Dendritic cell treated with granulocyte-macrophage colony-stimulating factor and Interleukin-4, amounts not matched to agents 40 ng/mL and 50 ng/mL, for 4 days (primary cell): ENCODE data around the gene SZT2.

Experiments
- H3K27ac Mint-ChIP-seq: one replicate; pipeline ENCODE4 v1.8.0; 2022; ENCODE audit warnings: mild to moderate bottlenecking, mixed read lengths
- H3K27me3 Mint-ChIP-seq: one replicate; pipeline ENCODE4 v1.8.0; 2022; ENCODE audit warnings: mild to moderate bottlenecking, mixed read lengths
- H3K36me3 Mint-ChIP-seq: one replicate; pipeline ENCODE4 v1.8.0; 2022; ENCODE audit warnings: low read depth, mixed read lengths
- H3K4me1 Mint-ChIP-seq: one replicate; pipeline ENCODE4 v1.8.0; 2022; ENCODE audit warnings: low read depth, mixed read lengths
- H3K4me3 Mint-ChIP-seq: one replicate; pipeline ENCODE4 v1.8.0; 2022; ENCODE audit warnings: mild to moderate bottlenecking, moderate library complexity, mixed read lengths
- H3K9me3 Mint-ChIP-seq: one replicate; pipeline ENCODE4 v1.8.0; 2022; ENCODE audit warnings: mixed read lengths
- intact Hi-C: fragments of 100-400 bp; cut with micrococcal nuclease; formaldehyde crosslinking; loops from one replicate; pipeline ENCODE4 v1.15.0; 2022

Gene SZT2

GRCh38 chr1:43354471-43354870 is 35.2 kb upstream of the SZT2 start:
- Mint-ChIP-seq H3K4me1 (peaks cover 29% of the 10 kb centered on the region), H3K9me3 (no peaks in the 10 kb centered on the region), H3K27me3 (no peaks in the 10 kb centered on the region), H3K36me3 (peaks cover 24% of the 10 kb centered on the region), H3K27ac (no peak overlapping the region), H3K4me3 (no peak overlapping the region)
- intact Hi-C loops: no loop called here

- Mint-ChIP-seq H3K9me3 (no peaks in the 10 kb centered on the region), H3K27ac (no peak overlapping the region)
- intact Hi-C loops: loop anchor here (5.0 kb wide), 1 partner anchor 118 kb away; no protein-coding TSS in a partner anchor
These were observed 34.8 kb upstream of the SZT2 start for GRCh38 chr1:43354936-43355335.

GRCh38 chr1:43357251-43357650 is 32.4 kb upstream of the SZT2 start:
- Mint-ChIP-seq H3K27ac (no peak overlapping the region), H3K4me1 (peaks cover 49% of the 10 kb centered on the region), H3K36me3 (peaks cover 44% of the 10 kb centered on the region), H3K27me3 (no peaks in the 10 kb centered on the region), H3K9me3 (no peaks in the 10 kb centered on the region), H3K4me3 (no peak overlapping the region)
- intact Hi-C loops: loop anchor here (5.0 kb wide), 1 partner anchor 120 kb away; no protein-coding TSS in a partner anchor

More at GRCh38 chr1:43354936-43355335, 34.8 kb upstream of the SZT2 start:
- H3K4me1 Mint-ChIP-seq: peaks cover 29% of the 10 kb centered on the region
- H3K36me3 Mint-ChIP-seq: peaks cover 24% of the 10 kb centered on the region
- no peaks in the 10 kb centered on the region for H3K27me3 Mint-ChIP-seq
- no peak overlapping the region for H3K4me3 Mint-ChIP-seq

- intact Hi-C loops: loop anchor here (1.0 to 5.0 kb wide), 3 partner anchors 10 to 121 kb away; partner anchors contain the start of genes ELOVL1, MED8 and SZT2
- Mint-ChIP-seq H3K27me3 (no peaks in the 10 kb centered on the region), H3K4me3 (peak overlapping the region; percentile 91), H3K27ac (peak overlapping the region; percentile 97), H3K9me3 (no peaks in the 10 kb centered on the region), H3K4me1 (peaks cover 49% of the 10 kb centered on the region), H3K36me3 (peaks cover 54% of the 10 kb centered on the region)
These were observed 31.5 kb upstream of the SZT2 start for GRCh38 chr1:43358121-43358745.

- peak within 1 kb of the TSS; percentile 91 for H3K4me3 Mint-ChIP-seq
- peaks cover 54% of the 10 kb centered on the region for H3K4me1 Mint-ChIP-seq
- intact Hi-C loops: loop anchor here (1.0 to 5.0 kb wide), 3 partner anchors 9 to 122 kb away; partner anchors contain the start of genes ELOVL1, MED8 and SZT2
- H3K36me3 Mint-ChIP-seq: peaks cover 62% of the 10 kb centered on the region
- no peaks in the 10 kb centered on the region for H3K9me3 Mint-ChIP-seq
- peak within 1 kb of the TSS; percentile 97 for H3K27ac Mint-ChIP-seq
- H3K27me3 Mint-ChIP-seq: no peaks in the 10 kb centered on the region
These were observed 30.7 kb upstream of the SZT2 start, which contains the start of gene CDC20 for GRCh38 chr1:43358746-43359693. Gene CDC20 (plus strand): TSS chr1:43358981. CDS start chr1:43359216, 235 bp downstream.

- peaks cover 58% of the 10 kb centered on the region for H3K4me1 Mint-ChIP-seq
These were observed 30.0 kb upstream of the SZT2 start for GRCh38 chr1:43359696-43360095.

GRCh38 chr1:43360616-43361015 is 29.1 kb upstream of the SZT2 start:
- Mint-ChIP-seq H3K4me1 (peaks cover 67% of the 10 kb centered on the region), H3K27ac (no peak overlapping the region), H3K27me3 (no peaks in the 10 kb centered on the region), H3K36me3 (peaks cover 72% of the 10 kb centered on the region), H3K9me3 (no peaks in the 10 kb centered on the region), H3K4me3 (no peak overlapping the region)
- intact Hi-C loops: no loop called here

More at GRCh38 chr1:43359696-43360095, 30.0 kb upstream of the SZT2 start:
- Mint-ChIP-seq H3K4me3 (no peak overlapping the region), H3K9me3 (no peaks in the 10 kb centered on the region), H3K36me3 (peaks cover 65% of the 10 kb centered on the region), H3K27me3 (no peaks in the 10 kb centered on the region), H3K27ac (no peak overlapping the region)
- intact Hi-C loops: loop anchor here (5.0 kb wide), 1 partner anchor 122 kb away; no protein-coding TSS in a partner anchor

GRCh38 chr1:43363283-43363934 is 26.3 kb upstream of the SZT2 start:
- Mint-ChIP-seq H3K4me3 (no peak overlapping the region), H3K27ac (no peak overlapping the region), H3K9me3 (no peaks in the 10 kb centered on the region), H3K27me3 (no peaks in the 10 kb centered on the region), H3K36me3 (peaks cover 76% of the 10 kb centered on the region), H3K4me1 (peaks cover 89% of the 10 kb centered on the region)
- intact Hi-C loops: no loop called here

GRCh38 chr1:43363935-43364525 is 25.7 kb upstream of the SZT2 start:
- Mint-ChIP-seq H3K4me3 (no peak overlapping the region), H3K9me3 (no peaks in the 10 kb centered on the region), H3K27ac (no peak overlapping the region), H3K4me1 (peaks cover 90% of the 10 kb centered on the region), H3K27me3 (no peaks in the 10 kb centered on the region), H3K36me3 (peaks cover 78% of the 10 kb centered on the region)
- intact Hi-C loops: no loop called here

GRCh38 chr1:43365678-43366077 is 24.0 kb upstream of the SZT2 start:
- H3K27ac Mint-ChIP-seq: peak overlapping the region; percentile 99
- H3K27me3 Mint-ChIP-seq: no peaks in the 10 kb centered on the region
- H3K36me3 Mint-ChIP-seq: peaks cover 80% of the 10 kb centered on the region
- intact Hi-C loops: no loop called here
- H3K9me3 Mint-ChIP-seq: no peaks in the 10 kb centered on the region
- peak overlapping the region; percentile 96 for H3K4me3 Mint-ChIP-seq
- peaks cover 78% of the 10 kb centered on the region for H3K4me1 Mint-ChIP-seq

GRCh38 chr1:43366179-43366578 is 23.5 kb upstream of the SZT2 start:
- H3K9me3 Mint-ChIP-seq: no peaks in the 10 kb centered on the region
- H3K27ac Mint-ChIP-seq: peak overlapping the region; percentile 99
- H3K27me3 Mint-ChIP-seq: no peaks in the 10 kb centered on the region
- intact Hi-C loops: no loop called here
- H3K4me3 Mint-ChIP-seq: peak overlapping the region; percentile 96
- H3K4me1 Mint-ChIP-seq: peaks cover 75% of the 10 kb centered on the region
- peaks cover 76% of the 10 kb centered on the region for H3K36me3 Mint-ChIP-seq

- no peaks in the 10 kb centered on the region for H3K9me3 Mint-ChIP-seq
- H3K4me3 Mint-ChIP-seq: peak overlapping the region; percentile 96
- H3K27me3 Mint-ChIP-seq: no peaks in the 10 kb centered on the region
- peaks cover 72% of the 10 kb centered on the region for H3K36me3 Mint-ChIP-seq
- H3K27ac Mint-ChIP-seq: peak overlapping the region; percentile 99
- intact Hi-C loops: no loop called here
- peaks cover 71% of the 10 kb centered on the region for H3K4me1 Mint-ChIP-seq
These were observed 23.1 kb upstream of the SZT2 start for GRCh38 chr1:43366601-43367025.
